CD4-positive, alpha-beta T cell (primary cell): Measurements from ENCODE around the gene TRMT44. TPM values are rescaled to one million over a fixed set of nuclear protein-coding genes. Genes with fewer than 3 reads are reported as not detected.
"Not testable (repeated sequence)": the region's sequence is repeated elsewhere in the genome, so short reads cannot be mapped to it uniquely, and the experiment has no call there.

ENCODE experiments used
- ATAC-seq: fragments of 200-7000 bp; cut with Tn5 transposase; one replicate; pipeline ENCODE4 v1.10.0; 2022; ENCODE audit warnings: mild to moderate bottlenecking; ENCODE audit not compliant: poor library complexity
- CTCF ChIA-PET: fragments of 350-600 bp; sonication (Branson Sonifier 250); formaldehyde crosslinking; loops from one replicate; lab custom pipeline; 2021; ENCODE audit warnings: antibody characterized with exemption, inconsistent platforms; lab: Charles Lee
- POLR2A ChIA-PET: fragments of 350-600 bp; sonication (Branson Sonifier 250); formaldehyde crosslinking; loops from one replicate; lab custom pipeline; 2021; ENCODE audit warnings: antibody characterized with exemption, inconsistent platforms; lab: Charles Lee
- DNase-seq, 14 experiments: peaks; one replicate each; pipeline ENCODE4 v3.0.0-alpha.2; 2013 to 2020; ENCODE audit warnings: mixed read lengths in 2 of 14
- H3K27ac ChIP-seq, 2 donors: one replicate each; pipeline versions ENCODE4 v1.5.1 to v1.7.0; 2013; ENCODE audit warnings: low read length in 2 of 2, low read depth in 1 of 2, mild to moderate bottlenecking in 1 of 2
- H3K27me3 ChIP-seq, 2 experiments: 1 replicate in 1 of 2; 2 replicates in 1 of 2; pipeline versions ENCODE4 v1.6.1 to v1.7.0; 2013; ENCODE audit warnings: low read length in 2 of 2, control low read depth in 1 of 2, mild to moderate bottlenecking in 1 of 2, moderate library complexity in 1 of 2; ENCODE audit not compliant: insufficient read depth in 2 of 2, control insufficient read depth in 1 of 2
- H3K36me3 ChIP-seq: one replicate; pipeline ENCODE4 v1.6.1; 2013; ENCODE audit warnings: low read length, control low read depth; ENCODE audit not compliant: insufficient read depth
- H3K4me1 ChIP-seq: one replicate; pipeline ENCODE4 v1.6.1; 2013; ENCODE audit warnings: low read length, control low read depth; ENCODE audit not compliant: insufficient read depth
- H3K4me3 ChIP-seq: one replicate; pipeline ENCODE4 v1.5.1; 2013; ENCODE audit warnings: mild to moderate bottlenecking, low read length, moderate library complexity
- H3K9me3 ChIP-seq, 2 experiments: 1 replicate in 1 of 2; 2 replicates in 1 of 2; pipeline versions ENCODE4 v1.6.1 to v1.7.0; 2013; ENCODE audit warnings: low read length in 2 of 2, mild to moderate bottlenecking in 2 of 2, control low read depth in 1 of 2, moderate library complexity in 1 of 2; ENCODE audit not compliant: control insufficient read depth in 1 of 2, insufficient read depth in 1 of 2
- H3K27ac Mint-ChIP-seq: one replicate; pipeline ENCODE4 v1.8.0; 2020; ENCODE audit warnings: mixed read lengths
- H3K27me3 Mint-ChIP-seq: one replicate; pipeline ENCODE4 v1.8.0; 2021; ENCODE audit warnings: mixed read lengths
- H3K36me3 Mint-ChIP-seq: one replicate; pipeline ENCODE4 v1.8.0; 2021; ENCODE audit warnings: low read depth, mixed read lengths
- H3K4me1 Mint-ChIP-seq: one replicate; pipeline ENCODE4 v1.8.0; 2021; ENCODE audit warnings: low read depth, mixed read lengths
- H3K4me3 Mint-ChIP-seq: one replicate; pipeline ENCODE4 v1.8.0; 2020; ENCODE audit warnings: mild to moderate bottlenecking, mixed read lengths
- H3K9me3 Mint-ChIP-seq: one replicate; pipeline ENCODE4 v1.8.0; 2020; ENCODE audit warnings: mixed read lengths
- CTCF ChIP-seq: fragments of 200-600 bp; IDR thresholded peaks from one replicate; pipeline ENCODE4 v1.8.0; 2022; ENCODE audit warnings: antibody characterized with exemption, mild to moderate bottlenecking
- intact Hi-C, 2 experiments: fragments of 100-400 bp; cut with DNase I in 1 of 2; cut with micrococcal nuclease in 1 of 2; formaldehyde crosslinking; loops; one replicate each; pipeline versions ENCODE4 v1.15.1 to v1.9.0; 2023 to 2025; cut with DNase I, micrococcal nuclease
- total RNA-seq, 174 experiments: library from RNA in 2 of 174; stranded (reverse) in 2 of 174; gene quantifications; one replicate each; pipeline ENCODE4 v1.2.3 and lab custom pipeline; 2021 to 2026

TRMT44 gene
- total RNA-seq, 2 experiments from 2014 or later: 25.6 to 29.2 TPM

GRCh38 chr4:8405516-8405875 lies 35.1 kb upstream of the TRMT44 start:
- DNase-seq: no peak
- no peak overlapping the region for H3K27ac ChIP-seq
- no peaks in the 10 kb centered on the region for H3K9me3 Mint-ChIP-seq
- TF ChIP-seq CTCF: no peak
- no peaks in the 10 kb centered on the region for H3K4me1 Mint-ChIP-seq
- H3K36me3 ChIP-seq: peaks cover 24% of the 10 kb centered on the region
- no peaks in the 10 kb centered on the region for H3K27me3 Mint-ChIP-seq
- peaks cover 13% of the 10 kb centered on the region for H3K4me1 ChIP-seq
- POLR2A ChIA-PET: no interaction called here
- H3K9me3 ChIP-seq: no peaks in the 10 kb centered on the region
- no peak overlapping the region for H3K27ac Mint-ChIP-seq
- intact Hi-C loops: no loop called here
- H3K36me3 Mint-ChIP-seq: peaks cover 56% of the 10 kb centered on the region
- ATAC-seq: no peak
- H3K4me3 Mint-ChIP-seq: no peak overlapping the region
- no peaks in the 10 kb centered on the region for H3K27me3 ChIP-seq
- CTCF ChIA-PET: no interaction called here
- H3K4me3 ChIP-seq: no peak overlapping the region

GRCh38 chr4:8406887-8407286 lies 33.7 kb upstream of the TRMT44 start:
- H3K4me3 Mint-ChIP-seq, H3K27me3 Mint-ChIP-seq, H3K27ac ChIP-seq, ATAC-seq, intact Hi-C loops, H3K27ac Mint-ChIP-seq, H3K9me3 Mint-ChIP-seq, POLR2A ChIA-PET, H3K4me3 ChIP-seq, DNase-seq, CTCF ChIA-PET, H3K9me3 ChIP-seq, H3K4me1 Mint-ChIP-seq, H3K27me3 ChIP-seq: not testable (repeated sequence)
- TF ChIP-seq CTCF: peak; percentile 18
- H3K36me3 Mint-ChIP-seq: peaks cover 57% of the 10 kb centered on the region
- Histone ChIP-seq H3K36me3 (peaks cover 28% of the 10 kb centered on the region), H3K4me1 (peaks cover 16% of the 10 kb centered on the region)

- Mint-ChIP-seq H3K27me3 (no peaks in the 10 kb centered on the region), H3K4me3 (no peak overlapping the region), H3K9me3 (no peaks in the 10 kb centered on the region), H3K4me1 (no peaks in the 10 kb centered on the region), H3K36me3 (peaks cover 61% of the 10 kb centered on the region), H3K27ac (no peak overlapping the region)
- DNase-seq (no peak), ATAC-seq (no peak)
- peaks cover 28% of the 10 kb centered on the region for H3K36me3 ChIP-seq
- H3K27ac ChIP-seq: no peak overlapping the region
- POLR2A ChIA-PET: no interaction called here
- H3K4me1 ChIP-seq: peaks cover 16% of the 10 kb centered on the region
- intact Hi-C loops: no loop called here
- no peak overlapping the region for H3K4me3 ChIP-seq
- CTCF ChIA-PET: no interaction called here
- H3K27me3 ChIP-seq: no peaks in the 10 kb centered on the region
- H3K9me3 ChIP-seq: no peaks in the 10 kb centered on the region
- TF ChIP-seq CTCF: no peak
These were observed 33.3 kb upstream of the TRMT44 start for GRCh38 chr4:8407316-8407715.
